Thyroid gland (tissue), 4 donors: ENCODE data around the gene IMP3.

ENCODE experiments used
- POLR2A ChIP-seq, 2 donors: fragments of 450-650 bp; IDR thresholded peaks; one replicate each; pipeline ENCODE4 v1.6.1; 2017; ENCODE audit warnings: antibody characterized with exemption in 2 of 2, mild to moderate bottlenecking in 2 of 2, moderate library complexity in 1 of 2
- TF ChIP-seq, protein P1 (sequence below), 6 experiments: fragments of 200-600 bp in 3 of 6; fragments of 450-650 bp in 3 of 6; sonication (generic) in 3 of 6; IDR thresholded peaks; one replicate each; pipeline ENCODE4 v1.5.1; 2016 to 2019; ENCODE audit warnings: antibody characterized with exemption in 6 of 6, mild to moderate bottlenecking in 2 of 6, inconsistent platforms in 1 of 6, moderate library complexity in 1 of 6

DNA sequence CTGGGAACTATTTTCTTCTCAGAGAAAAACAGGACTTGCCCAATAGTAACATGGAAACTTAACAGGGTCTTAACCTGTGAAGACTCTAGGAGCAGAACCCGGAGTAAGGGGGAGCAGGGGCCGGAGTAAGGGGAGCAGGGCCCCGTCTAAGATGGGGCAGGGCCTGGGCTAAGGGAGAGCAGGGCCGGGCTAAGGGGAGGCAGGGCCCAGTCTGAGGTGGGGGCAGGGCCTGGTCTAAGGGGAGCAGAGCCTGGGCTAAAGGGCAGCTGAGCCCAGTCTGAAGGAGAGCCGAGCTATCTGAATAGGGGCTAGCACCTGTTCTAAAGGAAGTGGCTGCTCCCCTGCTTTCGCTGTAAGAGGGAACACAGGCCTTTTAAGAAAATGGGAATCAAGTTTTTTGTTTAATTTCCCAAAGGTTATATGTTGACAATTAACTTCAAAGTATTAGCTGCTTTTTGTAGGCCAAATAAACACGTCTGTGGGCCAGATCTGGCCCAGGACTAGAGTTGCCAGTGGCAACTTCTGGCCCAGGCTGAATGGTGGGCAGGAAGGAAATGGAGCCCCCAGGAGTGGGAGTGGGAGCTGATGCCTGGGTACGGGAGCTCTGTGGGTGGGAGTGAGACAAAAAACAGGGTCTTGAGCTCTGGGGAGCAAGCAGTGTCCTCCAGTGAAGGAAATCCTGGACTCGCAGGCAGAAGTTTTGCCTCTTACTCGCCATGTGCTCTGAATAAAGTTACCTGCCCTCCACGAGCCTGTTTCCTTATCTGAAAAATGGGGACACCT, 40.2 kb upstream of the IMP3 start:
- TF ChIP-seq POLR2A (IDR thresholded peaks at IDR 0.05): no peak
- TF ChIP-seq, protein P1, sequence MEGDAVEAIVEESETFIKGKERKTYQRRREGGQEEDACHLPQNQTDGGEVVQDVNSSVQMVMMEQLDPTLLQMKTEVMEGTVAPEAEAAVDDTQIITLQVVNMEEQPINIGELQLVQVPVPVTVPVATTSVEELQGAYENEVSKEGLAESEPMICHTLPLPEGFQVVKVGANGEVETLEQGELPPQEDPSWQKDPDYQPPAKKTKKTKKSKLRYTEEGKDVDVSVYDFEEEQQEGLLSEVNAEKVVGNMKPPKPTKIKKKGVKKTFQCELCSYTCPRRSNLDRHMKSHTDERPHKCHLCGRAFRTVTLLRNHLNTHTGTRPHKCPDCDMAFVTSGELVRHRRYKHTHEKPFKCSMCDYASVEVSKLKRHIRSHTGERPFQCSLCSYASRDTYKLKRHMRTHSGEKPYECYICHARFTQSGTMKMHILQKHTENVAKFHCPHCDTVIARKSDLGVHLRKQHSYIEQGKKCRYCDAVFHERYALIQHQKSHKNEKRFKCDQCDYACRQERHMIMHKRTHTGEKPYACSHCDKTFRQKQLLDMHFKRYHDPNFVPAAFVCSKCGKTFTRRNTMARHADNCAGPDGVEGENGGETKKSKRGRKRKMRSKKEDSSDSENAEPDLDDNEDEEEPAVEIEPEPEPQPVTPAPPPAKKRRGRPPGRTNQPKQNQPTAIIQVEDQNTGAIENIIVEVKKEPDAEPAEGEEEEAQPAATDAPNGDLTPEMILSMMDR (IDR thresholded peaks at IDR 0.05): no peak
